Measurements from ENCODE around the gene HOXB7.

HOXB7 gene

DNA sequence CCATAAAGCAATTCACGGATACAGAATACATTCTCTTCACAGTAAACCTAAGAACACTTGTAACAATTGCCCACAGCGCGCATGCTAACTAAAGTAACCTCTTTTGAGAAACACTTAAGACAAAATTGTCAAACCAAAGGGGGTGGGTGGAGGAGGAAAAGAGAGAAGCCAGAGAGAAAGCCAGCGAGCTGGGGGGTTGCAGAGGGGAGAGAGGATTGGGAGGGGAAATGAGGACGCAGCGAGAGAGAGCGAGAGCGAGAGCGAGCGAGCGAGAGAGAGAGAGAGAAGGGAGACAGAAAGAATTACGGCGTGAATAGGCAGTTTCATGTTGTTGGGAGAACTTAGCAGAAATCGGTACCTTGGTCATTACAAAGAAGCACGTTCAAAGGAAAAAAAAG is 1.6 kb upstream of the HOXB7 start:
- H3K4me1 ChIP-seq (ENCODE audit: insufficient read depth, low read length) = no peaks in the 10 kb centered on the region
- H3K9me3 ChIP-seq (ENCODE audit: control insufficient read depth, insufficient read depth, low read length) = no peaks in the 10 kb centered on the region; the same call in 1 of the 2 replicates
- no peak overlapping the region for H3K9ac ChIP-seq (ENCODE audit: low read depth, low read length)
- no peaks in the 10 kb centered on the region for H3K36me3 ChIP-seq (ENCODE audit: insufficient read depth, low read length)

GRCh38 chr17:48611681-48612455 is 1.1 kb upstream of the HOXB7 start:
- Histone ChIP-seq H3K9me3 (ENCODE audit: control insufficient read depth, insufficient read depth, low read length) (no peaks in the 10 kb centered on the region; the same call in 1 of the 2 replicates), H3K36me3 (ENCODE audit: insufficient read depth, low read length) (no peaks in the 10 kb centered on the region), H3K9ac (ENCODE audit: low read depth, low read length) (no peak overlapping the region), H3K4me1 (ENCODE audit: insufficient read depth, low read length) (no peaks in the 10 kb centered on the region)

GRCh38 chr17:48611213-48611612 is 396 bp upstream of the HOXB7 start:
- Histone ChIP-seq H3K36me3 (ENCODE audit: insufficient read depth, low read length) (no peaks in the 10 kb centered on the region), H3K9me3 (ENCODE audit: control insufficient read depth, insufficient read depth, low read length) (no peaks in the 10 kb centered on the region; the same call in 1 of the 2 replicates), H3K9ac (ENCODE audit: low read depth, low read length) (peak overlapping the region; percentile 48; the same call in 1 of the 2 replicates), H3K4me1 (ENCODE audit: insufficient read depth, low read length) (no peaks in the 10 kb centered on the region)

DNA sequence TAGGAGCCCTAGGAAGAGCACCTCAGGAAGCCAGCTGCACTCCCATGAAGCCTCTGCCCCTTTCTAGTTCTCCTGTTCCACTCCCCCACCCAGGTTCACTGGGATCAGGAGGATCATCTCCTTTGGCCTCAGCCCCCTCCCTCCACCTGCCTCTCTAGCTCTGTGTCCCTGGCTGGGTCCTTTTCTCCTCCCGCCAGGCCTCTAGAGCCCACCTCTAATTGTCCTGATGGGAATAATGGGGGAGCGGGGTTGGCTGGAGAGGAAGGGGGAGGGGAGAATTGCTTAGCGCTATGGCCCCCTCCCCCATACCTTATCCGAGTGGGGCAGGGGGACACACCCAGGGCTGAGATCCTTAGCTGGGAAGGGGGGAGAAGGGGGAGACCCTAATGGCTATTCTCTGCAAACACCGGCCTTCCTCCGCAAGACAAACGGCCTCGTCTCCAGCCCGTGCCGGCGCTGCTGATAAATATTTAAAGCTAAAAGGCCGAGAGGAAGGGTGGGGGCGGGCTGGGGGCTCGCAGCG is 997 bp downstream of the HOXB7 start:
- Histone ChIP-seq H3K36me3 (ENCODE audit: insufficient read depth, low read length) (no peaks in the 10 kb centered on the region), H3K9me3 (ENCODE audit: control insufficient read depth, insufficient read depth, low read length) (no peaks in the 10 kb centered on the region; the same call in 1 of the 2 replicates), H3K9ac (ENCODE audit: low read depth, low read length) (peak overlapping the region; percentile 48; the same call in 1 of the 2 replicates), H3K4me1 (ENCODE audit: insufficient read depth, low read length) (no peaks in the 10 kb centered on the region)

- no peaks in the 10 kb centered on the region for H3K36me3 ChIP-seq (ENCODE audit: insufficient read depth, low read length)
- H3K4me1 ChIP-seq (ENCODE audit: insufficient read depth, low read length) = no peaks in the 10 kb centered on the region
- H3K9ac ChIP-seq (ENCODE audit: low read depth, low read length) = no peak overlapping the region
Measured at GRCh38 chr17:48609033-48609432, 1.8 kb downstream of the HOXB7 start.

GRCh38 chr17:48608494-48608834 is 2.4 kb downstream of the HOXB7 start:
- Histone ChIP-seq H3K9ac (ENCODE audit: low read depth, low read length) (no peak overlapping the region), H3K36me3 (ENCODE audit: insufficient read depth, low read length) (no peaks in the 10 kb centered on the region), H3K4me1 (ENCODE audit: insufficient read depth, low read length) (no peaks in the 10 kb centered on the region), H3K9me3 (ENCODE audit: control insufficient read depth, insufficient read depth, low read length) (no peaks in the 10 kb centered on the region; the same call in 1 of the 2 replicates)

More at GRCh38 chr17:48609033-48609432, 1.8 kb downstream of the HOXB7 start:
- no peaks in the 10 kb centered on the region; the same call in 1 of the 2 replicates for H3K9me3 ChIP-seq (ENCODE audit: control insufficient read depth, insufficient read depth, low read length)

DNA sequence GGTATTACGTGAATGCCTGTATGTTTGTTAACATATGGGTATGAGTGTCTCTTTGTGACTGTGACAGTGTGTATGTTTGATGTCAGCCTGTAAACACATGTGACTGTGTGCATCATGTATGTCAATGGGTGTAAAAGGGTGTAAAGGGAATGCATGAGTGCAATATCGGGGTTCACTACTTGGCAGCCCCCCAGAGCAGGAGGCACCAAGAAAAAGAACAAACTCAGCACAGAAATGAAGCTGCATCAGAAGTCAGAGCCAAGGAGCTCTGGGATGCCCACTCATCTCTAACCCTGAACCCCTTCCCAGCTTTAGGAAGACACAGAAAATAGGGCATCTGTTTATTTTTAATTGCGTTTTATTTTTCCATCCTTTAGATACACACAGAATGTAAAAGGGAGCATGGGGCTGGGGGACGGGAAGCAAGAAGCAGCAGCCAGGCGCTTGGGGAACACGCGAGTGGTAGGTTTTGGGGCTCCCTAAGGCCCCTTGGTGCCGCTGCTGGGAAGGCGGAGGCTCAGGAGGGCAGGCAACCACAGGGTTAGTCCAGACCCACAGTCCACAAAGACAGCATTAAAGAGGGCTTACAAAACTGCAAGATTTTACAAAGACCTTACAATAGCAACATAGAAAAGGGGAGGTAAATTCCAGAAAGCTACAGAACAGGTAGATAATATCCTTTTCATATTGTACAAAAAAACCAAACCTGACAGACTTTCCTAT is 3.8 kb downstream of the HOXB7 start:
- Histone ChIP-seq H3K9ac (ENCODE audit: low read depth, low read length) (no peak overlapping the region), H3K36me3 (ENCODE audit: insufficient read depth, low read length) (no peaks in the 10 kb centered on the region), H3K4me1 (ENCODE audit: insufficient read depth, low read length) (no peaks in the 10 kb centered on the region), H3K9me3 (ENCODE audit: control insufficient read depth, insufficient read depth, low read length) (no peaks in the 10 kb centered on the region; the same call in 1 of the 2 replicates)

DNA sequence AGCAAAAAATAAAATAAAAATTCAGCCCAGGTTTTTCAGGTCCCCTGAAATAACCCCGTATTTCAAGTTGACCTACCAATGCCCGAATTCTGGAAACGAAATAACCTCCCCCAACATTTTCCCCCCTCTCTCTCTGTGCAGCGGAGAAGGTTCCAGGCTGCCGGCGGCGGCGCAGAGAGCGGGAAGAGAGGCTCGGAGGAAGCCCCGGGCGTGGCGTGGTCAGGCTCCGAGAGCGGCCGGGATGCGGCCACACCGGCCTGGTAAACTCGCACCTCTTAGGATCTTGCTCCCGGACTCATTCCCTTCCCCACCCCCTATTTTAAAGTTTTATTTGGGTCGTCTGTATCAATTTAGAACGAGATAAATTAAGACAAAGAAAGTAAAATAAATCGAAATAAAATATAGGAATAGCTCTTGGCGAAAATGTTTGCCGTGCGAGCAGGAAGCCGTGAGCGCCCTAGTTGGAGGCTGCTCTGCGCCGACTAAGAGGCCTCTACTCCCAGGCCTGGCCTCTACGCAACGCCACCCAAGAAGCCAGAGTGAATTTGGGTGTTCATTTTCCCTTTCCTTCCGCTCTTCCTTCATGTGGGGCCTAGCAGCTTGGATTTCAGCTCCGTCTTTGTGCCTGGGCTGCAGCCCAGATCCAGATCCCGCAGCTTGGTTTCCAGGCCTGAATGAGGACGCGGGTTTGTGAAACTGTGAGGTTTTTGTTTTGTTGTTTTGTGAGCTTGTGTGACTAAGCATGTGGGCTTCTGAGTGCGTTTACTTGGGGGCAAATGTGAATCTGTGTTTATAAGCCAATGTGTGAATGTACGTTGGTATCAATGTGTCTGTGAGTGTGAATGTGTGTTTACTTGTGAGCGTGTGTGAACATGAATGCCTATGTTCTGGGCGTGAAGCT is 4.6 kb downstream of the HOXB7 start:
- Histone ChIP-seq H3K36me3 (ENCODE audit: insufficient read depth, low read length) (no peaks in the 10 kb centered on the region), H3K9ac (ENCODE audit: low read depth, low read length) (no peak overlapping the region), H3K9me3 (ENCODE audit: control insufficient read depth, insufficient read depth, low read length) (no peaks in the 10 kb centered on the region; the same call in 1 of the 2 replicates), H3K4me1 (ENCODE audit: insufficient read depth, low read length) (no peaks in the 10 kb centered on the region)

GRCh38 chr17:48605409-48605919 is 5.4 kb downstream of the HOXB7 start:
- H3K36me3 ChIP-seq (ENCODE audit: insufficient read depth, low read length) = no peaks in the 10 kb centered on the region
- no peaks in the 10 kb centered on the region; the same call in 1 of the 2 replicates for H3K9me3 ChIP-seq (ENCODE audit: control insufficient read depth, insufficient read depth, low read length)
- H3K4me1 ChIP-seq (ENCODE audit: insufficient read depth, low read length) = no peaks in the 10 kb centered on the region
- H3K9ac ChIP-seq (ENCODE audit: low read depth, low read length) = no peak overlapping the region

- Histone ChIP-seq H3K9me3 (ENCODE audit: control insufficient read depth, insufficient read depth, low read length) (no peaks in the 10 kb centered on the region; the same call in 1 of the 2 replicates), H3K9ac (ENCODE audit: low read depth, low read length) (no peak within 1 kb of the TSS), H3K36me3 (ENCODE audit: insufficient read depth, low read length) (no peaks in the 10 kb centered on the region), H3K4me1 (ENCODE audit: insufficient read depth, low read length) (no peaks in the 10 kb centered on the region)
Measured at GRCh38 chr17:48604770-48605329, 6.0 kb downstream of the HOXB7 start, which contains the start of gene HOXB6. Gene HOXB6, minus strand, starts transcription at chr17:48604986. Its CDS starts 6,836 bp downstream, at chr17:48598150.

GRCh38 chr17:48603959-48604769 is 6.7 kb downstream of the HOXB7 start:
- Histone ChIP-seq H3K9me3 (ENCODE audit: control insufficient read depth, insufficient read depth, low read length) (no peaks in the 10 kb centered on the region; the same call in 1 of the 2 replicates), H3K4me1 (ENCODE audit: insufficient read depth, low read length) (no peaks in the 10 kb centered on the region), H3K9ac (ENCODE audit: low read depth, low read length) (no peak overlapping the region), H3K36me3 (ENCODE audit: insufficient read depth, low read length) (no peaks in the 10 kb centered on the region)

DNA sequence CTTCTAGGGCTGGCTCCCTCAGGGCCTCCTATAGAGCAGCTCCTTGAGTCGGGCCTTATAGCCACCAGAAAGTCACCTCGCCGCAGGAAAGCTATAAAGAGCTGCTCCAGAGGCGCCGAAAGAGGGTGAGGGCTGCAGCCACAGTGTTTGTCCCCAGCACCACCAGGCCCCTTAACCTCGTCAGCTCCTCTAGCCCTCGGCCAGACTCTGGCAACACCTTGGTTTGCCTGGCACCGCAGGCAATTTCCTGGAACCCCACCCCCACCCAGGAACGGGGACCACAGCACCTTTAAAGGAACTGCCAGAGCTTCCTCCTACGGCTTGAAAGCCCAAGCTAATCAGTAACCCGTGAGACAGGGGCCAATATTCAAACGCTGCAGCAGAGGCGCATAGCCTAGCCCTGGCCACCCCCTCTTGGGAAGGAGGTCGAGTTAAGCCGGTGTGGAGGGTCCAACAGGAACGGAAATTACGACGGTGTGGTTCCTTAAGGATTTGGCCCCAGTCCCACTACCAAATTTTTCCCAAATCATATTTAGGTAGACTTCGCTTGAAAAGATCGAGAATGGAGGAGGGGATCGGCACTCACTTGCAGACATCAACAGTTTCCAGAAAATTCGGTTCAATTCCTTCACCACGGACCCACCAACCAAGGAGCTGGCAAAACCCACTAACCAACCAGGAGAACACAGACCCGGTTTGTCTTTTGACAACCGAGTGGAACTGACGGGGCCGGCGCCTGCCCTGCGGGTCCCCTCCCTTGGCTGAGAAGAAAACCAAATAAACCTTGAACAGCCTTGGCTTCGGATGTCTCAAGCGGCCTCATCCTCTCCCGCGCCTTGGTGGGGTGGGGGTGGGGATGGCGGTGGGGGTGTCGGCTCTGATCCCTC is 9.0 kb downstream of the HOXB7 start:
- Histone ChIP-seq H3K9ac (ENCODE audit: low read depth, low read length) (no peak overlapping the region), H3K4me1 (ENCODE audit: insufficient read depth, low read length) (peaks cover 3% of the 10 kb centered on the region; the same call in 1 of the 2 replicates), H3K36me3 (ENCODE audit: insufficient read depth, low read length) (no peaks in the 10 kb centered on the region), H3K9me3 (ENCODE audit: control insufficient read depth, insufficient read depth, low read length) (no peaks in the 10 kb centered on the region; the same call in 1 of the 2 replicates)

All from ES-I3 (cell line).